DMS114 treated with DMSO at 0.1 percent for 48 hours (cell line): ENCODE results near the gene ZSWIM7.

ENCODE experiments used
- DNase-seq: peaks from one replicate; lab custom pipeline; 2025; ENCODE audit not compliant: unreplicated experiment; lab: John Stamatoyannopoulos, UW

Gene ZSWIM7

GRCh38 chr17:15999141-15999973, at the start of gene ZSWIM7, which contains the start of gene TTC19:
Gene ZSWIM7 (minus strand): TSS chr17:15999704. CDS start chr17:15999594, 110 bp downstream.
Gene TTC19 (plus strand): TSS chr17:15999824. CDS start chr17:15999849, 25 bp downstream.
- peak; percentile 26 for DNase-seq

GRCh38 chr17:16048811-16049449, 49.4 kb upstream of the ZSWIM7 start:
- no peak for DNase-seq

- no peak for DNase-seq
These were observed 47.5 kb upstream of the ZSWIM7 start for GRCh38 chr17:16046966-16047365.

- no peak for DNase-seq
These were observed 45.0 kb upstream of the ZSWIM7 start for GRCh38 chr17:16044487-16044886.

- no peak for DNase-seq
These were observed 41.3 kb upstream of the ZSWIM7 start for GRCh38 chr17:16040710-16041251.

- no peak for DNase-seq
These were observed 38.1 kb upstream of the ZSWIM7 start for GRCh38 chr17:16037636-16038035.

- DNase-seq, result no peak
These were observed 36.8 kb upstream of the ZSWIM7 start for GRCh38 chr17:16036261-16036660.

- no peak for DNase-seq
These were observed 34.3 kb upstream of the ZSWIM7 start for GRCh38 chr17:16033729-16034349.

GRCh38 chr17:16027708-16028584, 28.4 kb upstream of the ZSWIM7 start:
- no peak for DNase-seq

- DNase-seq, result no peak
These were observed 27.4 kb upstream of the ZSWIM7 start for GRCh38 chr17:16026895-16027294.

- DNase-seq, result no peak
These were observed 25.7 kb upstream of the ZSWIM7 start for GRCh38 chr17:16025202-16025601.

GRCh38 chr17:16023881-16024280, 24.4 kb upstream of the ZSWIM7 start:
- no peak for DNase-seq

- DNase-seq, result no peak
These were observed 19.8 kb upstream of the ZSWIM7 start for GRCh38 chr17:16019347-16019746.

GRCh38 chr17:16013943-16014407, 14.5 kb upstream of the ZSWIM7 start:
- DNase-seq, result no peak

- no peak for DNase-seq
These were observed 7.9 kb upstream of the ZSWIM7 start for GRCh38 chr17:16007439-16007838.

GRCh38 chr17:16005636-16006035, 6.1 kb upstream of the ZSWIM7 start:
- DNase-seq, result no peak

GRCh38 chr17:16003841-16004240, 4.3 kb upstream of the ZSWIM7 start:
- no peak for DNase-seq

- no peak for DNase-seq
These were observed 3.3 kb upstream of the ZSWIM7 start for GRCh38 chr17:16002708-16003260.

- DNase-seq, result no peak
These were observed 1.9 kb upstream of the ZSWIM7 start for GRCh38 chr17:16001226-16001897.
